Endothelial cell (in vitro differentiated cells): ENCODE results near the gene NEMP1. TPM values are rescaled to one million over a fixed set of nuclear protein-coding genes. Genes with fewer than 3 reads are reported as not detected.

Experiments
- DNase-seq: peaks from one replicate; pipeline ENCODE4 v3.0.0; 2021; ENCODE audit warnings: low spot score
- H3K27ac Mint-ChIP-seq: one replicate; pipeline ENCODE4 v1.8.0; 2021; ENCODE audit warnings: mixed read lengths, inconsistent platforms; ENCODE audit not compliant: unreplicated experiment
- H3K27me3 Mint-ChIP-seq: one replicate; pipeline ENCODE4 v1.8.0; 2021; ENCODE audit warnings: mild to moderate bottlenecking, moderate library complexity, mixed read lengths, inconsistent platforms; ENCODE audit not compliant: unreplicated experiment
- H3K36me3 Mint-ChIP-seq: one replicate; pipeline ENCODE4 v1.8.0; 2021; ENCODE audit warnings: mild to moderate bottlenecking, low read depth, mixed read lengths, inconsistent platforms; ENCODE audit not compliant: unreplicated experiment
- H3K4me1 Mint-ChIP-seq: one replicate; pipeline ENCODE4 v1.8.0; 2021; ENCODE audit warnings: mild to moderate bottlenecking, mixed read lengths, inconsistent platforms; ENCODE audit not compliant: unreplicated experiment
- H3K4me3 Mint-ChIP-seq: one replicate; pipeline ENCODE4 v1.8.0; 2021; ENCODE audit warnings: mild to moderate bottlenecking, mixed read lengths, inconsistent platforms; ENCODE audit not compliant: unreplicated experiment
- H3K9me3 Mint-ChIP-seq: one replicate; pipeline ENCODE4 v1.8.0; 2021; ENCODE audit warnings: mixed read lengths, inconsistent platforms; ENCODE audit not compliant: unreplicated experiment
- CTCF ChIP-seq: fragments of 200-600 bp; sonication (generic); IDR thresholded peaks from one replicate; pipeline ENCODE4 v1.5.0; 2021; ENCODE audit warnings: antibody characterized with exemption; ENCODE audit not compliant: unreplicated experiment
- total RNA-seq: library from RNA; stranded (reverse); fragmentation: NEBNext Ultra II Directional; extraction: Animal tissue kit (Norgen Biotek cat#: 25700); gene quantifications from one replicate; pipeline ENCODE4 v1.2.1, GENCODE V29; 2021; ENCODE audit not compliant: unreplicated experiment

Gene NEMP1
- total RNA-seq, 1 donor from 2014 or later = 17.6 TPM

GRCh38 chr12:57006809-57007475 lies 71.6 kb downstream of the NEMP1 start:
- no peaks in the 10 kb centered on the region for H3K9me3 Mint-ChIP-seq
- H3K36me3 Mint-ChIP-seq = peaks cover 24% of the 10 kb centered on the region
- TF ChIP-seq CTCF = peak; percentile 6
- H3K4me1 Mint-ChIP-seq = peaks cover 40% of the 10 kb centered on the region
- H3K27me3 Mint-ChIP-seq = peaks cover 2% of the 10 kb centered on the region
- peak overlapping the region; percentile 90 for H3K4me3 Mint-ChIP-seq
- no peak for DNase-seq
- H3K27ac Mint-ChIP-seq = no peak overlapping the region

GRCh38 chr12:57005980-57006808 lies 72.4 kb downstream of the NEMP1 start, which contains the start of gene ZBTB39:
ZBTB39 (minus strand) TSS chr12:57006546; CDS start chr12:57004917, 1,629 bp downstream.
- TF ChIP-seq CTCF = peak; percentile 59
- Mint-ChIP-seq H3K9me3 (no peaks in the 10 kb centered on the region), H3K27me3 (no peaks in the 10 kb centered on the region), H3K4me3 (peak within 1 kb of the TSS; percentile 97), H3K36me3 (peaks cover 24% of the 10 kb centered on the region), H3K4me1 (peaks cover 39% of the 10 kb centered on the region), H3K27ac (peak within 1 kb of the TSS; percentile 27)
- DNase-seq = peak; percentile 84

Other genes with a start within 250 kb of the NEMP1 start
- gene SDR9C7, start 144.4 kb downstream of the NEMP1 start, total RNA-seq = not detected
- 0.82 TPM for gene RDH16, start 121.2 kb downstream of the NEMP1 start, total RNA-seq
- 23.9 TPM for gene ZBTB39, start 72.2 kb downstream of the NEMP1 start, total RNA-seq
- gene TAC3, start 62.3 kb downstream of the NEMP1 start, total RNA-seq = 18.0 TPM
- 0.36 TPM for gene MYO1A, start 28.7 kb downstream of the NEMP1 start, total RNA-seq
- 14.0 TPM for gene NAB2, start 10.3 kb upstream of the NEMP1 start, total RNA-seq
- gene STAT6, start 32.6 kb upstream of the NEMP1 start, total RNA-seq = 139 TPM
- 24.7 TPM for gene LRP1, start 49.7 kb upstream of the NEMP1 start, total RNA-seq
- gene LRP1-AS, start 68.8 kb upstream of the NEMP1 start, total RNA-seq = 0.46 TPM
- gene NXPH4, start 138.0 kb upstream of the NEMP1 start, total RNA-seq = not detected
- gene SHMT2, start 150.9 kb upstream of the NEMP1 start, total RNA-seq = 63.3 TPM
- 3.3 TPM for gene STAC3, start 172.4 kb upstream of the NEMP1 start, total RNA-seq